WI38 (cell line): Measurements from ENCODE around the gene BUB1B.
"Not testable (repeated sequence)": the region's sequence is repeated elsewhere in the genome, so short reads cannot be mapped to it uniquely, and the experiment has no call there.

Experiments
- H3K4me3 ChIP-seq: 2 replicates; pipeline ENCODE4 v1.5.1; 2011; ENCODE audit warnings: low read depth, mild to moderate bottlenecking, control low read depth, low read length
- CTCF ChIP-seq: IDR thresholded peaks from 2 replicates; pipeline ENCODE4 v1.5.1; 2012; ENCODE audit warnings: low read depth, mild to moderate bottlenecking, control low read depth, low read length

The BUB1B gene

GRCh38 chr15:40149339-40149738 lies 11.5 kb upstream of the BUB1B start:
- no peak overlapping the region for H3K4me3 ChIP-seq
- TF ChIP-seq CTCF: no peak

GRCh38 chr15:40150163-40150925 lies 10.5 kb upstream of the BUB1B start:
- TF ChIP-seq CTCF: no peak
- no peak overlapping the region for H3K4me3 ChIP-seq

- no peak overlapping the region for H3K4me3 ChIP-seq
- TF ChIP-seq CTCF: no peak
Observed at GRCh38 chr15:40151499-40151898, 9.4 kb upstream of the BUB1B start.

GRCh38 chr15:40151991-40152390 lies 8.9 kb upstream of the BUB1B start:
- no peak overlapping the region for H3K4me3 ChIP-seq
- no peak for TF ChIP-seq CTCF

- H3K4me3 ChIP-seq: not testable (repeated sequence)
Observed at GRCh38 chr15:40154821-40155220, 6.0 kb upstream of the BUB1B start.

- no peak for TF ChIP-seq CTCF
- no peak overlapping the region for H3K4me3 ChIP-seq
Observed at GRCh38 chr15:40155270-40155910, 5.5 kb upstream of the BUB1B start.

GRCh38 chr15:40157778-40158447 lies 3.0 kb upstream of the BUB1B start:
- no peak for TF ChIP-seq CTCF
- H3K4me3 ChIP-seq: no peak overlapping the region
